Brain pericyte (primary cell): ENCODE measurements around the gene HTR5A.

Experiments used
- DNase-seq: peaks from one replicate; pipeline ENCODE4 v3.0.0-alpha.2; 2012; ENCODE audit warnings: low read depth, low spot score

Gene HTR5A

DNA sequence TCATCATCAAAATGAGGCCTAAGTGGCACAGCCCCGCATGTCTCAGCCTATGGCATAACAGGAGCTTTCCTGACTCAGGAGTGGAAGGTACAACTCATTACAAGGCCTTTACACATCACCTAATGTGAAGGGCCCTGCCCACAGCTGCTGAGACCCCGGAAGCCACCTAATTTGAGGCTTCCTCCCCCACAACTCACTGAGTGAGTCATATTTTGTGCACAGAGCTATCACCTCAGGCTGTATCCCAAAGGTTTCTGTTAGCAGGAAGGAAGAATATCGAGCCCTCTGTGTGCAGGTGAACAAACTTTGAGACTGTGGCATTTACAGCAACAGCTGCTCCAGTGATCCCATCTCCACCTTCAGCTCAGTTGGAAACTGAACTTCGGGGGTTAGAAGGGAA lies 20.6 kb downstream of the HTR5A start:
- DNase-seq = no peak

DNA sequence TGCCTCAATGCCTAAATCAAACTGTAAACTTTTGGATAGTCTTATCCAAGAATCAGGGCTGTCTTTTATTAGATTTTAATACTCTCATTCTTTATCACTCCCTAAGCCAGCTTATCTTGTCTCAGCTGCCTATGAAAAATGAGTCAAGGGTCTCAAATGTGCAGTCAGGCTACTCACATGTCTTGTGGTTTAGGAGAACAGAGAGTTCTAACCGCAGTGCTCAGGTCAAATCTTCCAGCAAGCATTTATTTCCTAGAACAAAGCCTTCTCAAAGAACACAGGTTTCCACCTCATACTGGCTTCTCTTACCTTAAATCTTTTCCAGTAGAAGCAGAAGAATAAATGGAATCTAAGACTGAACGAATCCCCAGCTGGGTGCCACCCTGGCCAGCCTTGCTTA lies 23.5 kb downstream of the HTR5A start:
- no peak for DNase-seq

DNA sequence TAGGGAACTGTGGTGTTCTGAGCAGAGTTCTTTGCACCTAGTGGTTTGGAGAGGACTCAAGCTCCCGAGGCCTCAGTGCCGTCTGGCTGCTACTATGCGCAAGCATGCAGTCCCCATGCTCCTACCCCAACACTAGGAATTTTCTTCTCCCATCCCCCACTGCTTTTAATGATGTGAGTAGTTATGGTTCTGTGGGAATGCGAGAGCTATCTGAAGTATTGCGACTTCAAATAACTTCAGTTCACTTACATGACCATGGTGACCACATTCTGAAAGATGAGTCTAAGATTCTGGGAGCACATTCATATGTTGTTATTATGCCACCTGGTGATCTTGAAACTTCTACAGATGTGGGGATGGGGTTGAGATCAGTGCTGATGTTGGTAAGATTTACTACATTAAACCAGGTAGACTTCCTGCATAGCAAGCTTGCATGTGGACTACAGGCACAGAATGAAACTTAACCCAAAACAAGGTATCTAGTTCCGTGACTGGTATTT lies 24.6 kb downstream of the HTR5A start:
- no peak for DNase-seq

DNA sequence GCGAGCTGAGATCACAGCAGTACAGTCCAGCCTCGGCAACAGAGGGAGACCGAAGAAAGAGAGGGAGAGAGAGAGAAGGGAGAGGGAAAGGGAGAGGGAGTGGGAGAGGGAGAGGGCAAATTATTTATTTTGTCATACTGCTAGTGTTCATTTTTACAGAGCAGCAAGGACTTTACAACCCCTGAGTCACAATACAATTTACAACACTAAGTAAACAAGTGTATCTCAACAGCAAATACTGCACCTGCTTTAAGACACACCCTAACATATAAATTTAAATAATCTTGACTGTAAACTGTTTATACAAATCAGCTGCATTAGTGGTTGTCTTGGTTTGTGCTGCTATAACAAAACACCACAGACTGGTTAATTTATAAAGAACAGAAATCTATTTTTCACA lies 27.2 kb downstream of the HTR5A start:
- no peak for DNase-seq

DNA sequence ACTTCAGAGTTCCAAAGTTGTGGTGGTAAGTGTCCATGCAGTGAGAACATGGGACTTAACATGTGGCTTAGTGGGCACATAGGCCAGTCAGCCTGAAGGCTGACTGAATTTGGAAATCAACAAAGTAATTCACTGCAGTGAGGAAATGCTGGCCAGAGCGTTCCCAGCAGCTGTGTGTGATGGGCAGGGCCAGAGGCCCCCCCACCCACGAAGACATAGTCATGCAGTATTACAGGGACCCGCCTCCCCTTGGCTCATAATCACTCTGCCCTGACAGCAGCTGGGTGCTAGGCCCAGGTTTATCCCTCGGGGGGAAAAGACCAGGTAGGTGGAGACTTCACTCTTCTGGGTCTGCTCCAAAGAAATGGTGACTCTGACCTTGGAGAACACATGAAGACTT lies 33.7 kb downstream of the HTR5A start:
- no peak for DNase-seq

DNA sequence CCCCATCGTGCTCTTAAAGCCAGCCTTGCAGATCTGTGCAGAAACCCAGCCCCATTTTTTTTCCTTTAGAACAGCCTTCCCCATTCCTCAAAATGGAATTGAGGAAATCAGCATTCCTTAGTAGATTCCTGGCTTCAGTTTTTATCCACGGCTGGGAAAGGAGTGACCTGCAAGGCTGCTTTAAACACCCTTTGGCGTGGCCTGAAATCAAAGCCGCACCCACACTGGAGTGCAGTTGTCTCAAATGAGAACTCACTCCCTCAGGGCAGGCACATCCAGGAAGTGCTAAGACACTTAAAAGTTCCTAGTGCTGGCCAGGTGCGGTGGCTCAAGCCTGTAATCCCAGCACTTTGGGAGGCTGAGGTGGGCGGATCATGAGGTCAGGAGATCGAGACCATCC lies 34.8 kb downstream of the HTR5A start:
- DNase-seq = no peak

DNA sequence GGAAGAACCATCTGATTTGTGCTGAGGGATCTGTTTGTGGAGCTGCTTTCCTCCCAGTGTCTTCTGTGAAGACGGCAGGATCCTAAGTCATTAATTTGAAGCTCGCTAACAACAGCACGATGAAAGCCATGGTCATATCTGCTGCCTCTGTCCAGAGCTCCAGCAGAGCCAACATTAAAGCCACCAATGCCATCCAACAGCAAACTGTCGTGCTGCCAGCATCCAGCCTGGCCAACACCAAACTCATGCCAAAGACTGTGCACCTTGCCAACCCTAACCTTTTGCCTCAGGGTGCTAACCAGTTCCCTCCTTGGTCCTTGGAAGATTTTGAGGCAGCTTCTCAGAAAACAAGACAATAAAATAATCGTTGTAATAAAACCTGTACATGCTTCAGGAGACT lies 36.2 kb downstream of the HTR5A start:
- no peak for DNase-seq

DNA sequence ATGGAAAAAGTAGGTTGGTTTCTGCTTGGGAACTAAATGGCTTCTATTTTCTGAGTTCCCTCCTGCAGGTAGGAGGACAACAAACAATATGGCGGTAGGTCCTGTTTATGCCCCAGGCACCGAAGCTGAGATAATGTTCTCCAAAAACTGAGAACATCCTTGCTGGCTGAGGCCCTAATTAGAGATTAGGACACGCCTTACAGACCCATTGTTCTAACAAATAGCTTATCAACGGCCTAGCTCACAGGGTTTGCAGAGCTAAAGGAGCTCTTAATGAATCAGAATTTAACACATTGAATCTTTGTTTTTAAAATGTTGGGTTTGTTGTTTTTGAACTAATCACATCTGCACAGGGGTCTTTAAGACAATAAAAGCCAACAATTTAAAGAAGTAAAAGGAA lies 37.0 kb downstream of the HTR5A start:
- DNase-seq = no peak

DNA sequence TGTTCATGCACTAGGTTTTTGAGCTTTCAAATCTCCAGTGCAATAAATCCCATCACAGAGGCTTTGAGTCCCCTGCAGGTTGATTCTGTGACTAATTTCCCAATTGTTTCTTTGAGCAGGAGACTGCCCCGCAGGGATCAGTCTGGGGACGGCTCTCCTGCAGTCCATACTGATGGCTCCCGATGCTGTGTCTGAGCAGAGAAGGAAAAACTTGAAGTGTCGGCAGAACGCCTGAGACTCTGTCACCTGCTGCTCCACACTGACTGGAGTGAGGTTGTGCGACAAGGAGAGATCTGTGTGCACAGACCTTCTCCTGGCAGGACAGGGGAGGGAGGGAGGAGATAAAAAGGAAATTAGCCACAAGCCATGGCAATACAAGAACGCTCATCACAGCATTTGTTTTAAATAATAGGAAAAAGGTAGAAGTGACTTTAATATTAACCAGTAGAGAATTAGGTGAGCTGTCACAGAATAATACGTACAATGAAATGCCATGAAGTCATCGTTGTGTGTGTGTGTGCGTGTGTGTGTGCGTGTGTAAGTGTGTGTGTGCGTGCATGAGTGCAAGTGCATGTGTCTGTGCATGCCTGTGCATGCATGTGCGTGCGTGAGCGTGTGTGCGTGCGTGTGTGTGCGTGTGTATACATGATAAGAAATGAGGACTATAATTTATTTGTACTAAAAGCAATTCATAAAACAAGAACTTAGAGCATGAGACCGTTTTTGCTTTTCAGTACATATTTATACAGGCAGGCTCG lies 38.2 kb downstream of the HTR5A start:
- DNase-seq = no peak

DNA sequence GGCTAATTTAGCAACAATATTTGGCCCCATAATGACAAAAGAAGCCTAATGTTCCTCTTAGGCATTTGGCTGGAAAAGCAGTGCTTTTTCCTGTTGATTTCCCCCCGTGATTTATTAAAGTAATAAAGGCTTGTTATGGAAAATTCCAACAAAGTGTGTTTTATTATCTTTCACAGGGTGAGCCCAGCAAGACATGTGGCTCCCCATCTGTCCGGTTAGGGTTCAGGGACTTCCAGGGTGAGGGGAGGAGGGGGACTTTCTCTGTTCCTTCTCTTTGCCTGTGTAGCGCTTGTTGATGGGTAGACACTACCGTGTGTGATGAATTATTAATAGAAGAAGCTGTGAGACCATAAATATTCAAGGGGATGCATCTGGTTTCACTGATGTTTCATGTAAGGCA lies 39.0 kb downstream of the HTR5A start:
- no peak for DNase-seq

DNA sequence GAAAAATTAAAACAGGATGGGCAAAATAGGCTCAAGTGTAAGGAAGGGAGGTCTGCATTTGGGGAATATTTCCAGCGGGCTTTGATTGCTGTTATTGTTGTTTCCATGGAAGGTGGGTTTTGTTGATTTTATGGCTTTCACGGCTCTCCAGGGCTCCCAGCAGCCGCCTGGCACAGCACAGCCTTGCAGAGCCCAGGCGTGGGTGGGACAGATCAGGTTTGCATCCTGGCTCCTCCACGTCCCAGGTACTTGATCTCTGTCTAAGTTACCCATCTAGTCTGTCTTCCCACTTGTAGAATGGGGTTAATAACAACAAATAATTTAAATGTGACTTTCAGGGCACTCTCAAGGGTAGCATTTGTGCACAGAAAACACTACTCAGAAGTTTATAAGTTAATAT lies 45.2 kb downstream of the HTR5A start:
- no peak for DNase-seq

DNA sequence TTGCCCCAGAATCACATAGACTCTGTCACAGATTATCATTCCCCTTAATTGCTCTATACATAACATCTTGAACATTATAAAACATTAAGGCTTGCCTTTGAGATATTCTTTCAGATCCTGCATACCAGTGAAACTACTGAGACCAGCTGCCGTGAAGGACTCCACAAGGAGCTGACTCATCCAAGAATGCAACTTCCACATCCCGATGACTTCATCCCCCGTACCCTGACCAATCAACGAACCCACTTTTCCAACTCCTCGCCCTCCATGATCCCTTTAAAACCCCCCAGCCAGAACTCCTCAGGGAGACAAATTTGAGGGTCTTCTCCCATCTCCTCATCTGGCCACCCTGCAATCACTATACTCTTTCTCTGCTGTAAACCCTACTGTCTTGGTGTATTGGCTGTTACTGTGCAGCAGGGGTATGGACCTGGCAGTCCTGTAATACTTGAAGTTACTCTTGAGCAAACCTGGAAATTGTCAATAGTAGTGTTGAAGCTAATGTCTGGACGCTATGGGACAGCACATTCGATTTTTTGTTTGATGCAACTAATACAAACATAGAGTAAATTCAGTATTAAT lies 49.8 kb downstream of the HTR5A start:
- DNase-seq = no peak

DNA sequence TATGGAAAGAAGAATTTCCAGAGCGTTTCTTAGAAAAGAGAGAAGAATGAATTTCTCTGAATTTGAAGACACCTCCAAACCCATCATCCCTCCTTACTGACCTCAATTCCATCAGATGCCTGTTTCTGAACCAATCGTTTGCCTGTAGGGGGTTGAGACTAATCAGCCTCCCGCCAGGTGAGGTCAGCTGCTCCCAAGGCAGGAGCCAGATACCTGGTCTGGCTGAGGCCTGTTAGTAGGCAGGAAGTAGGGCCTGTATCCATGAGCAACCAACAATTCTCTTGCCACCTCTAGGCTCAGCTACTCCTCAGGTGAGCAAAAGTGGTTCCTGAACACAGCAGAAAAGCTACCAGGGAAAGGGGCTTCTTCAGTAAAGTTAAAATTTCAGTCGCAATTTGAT lies 50.3 kb downstream of the HTR5A start:
- DNase-seq = no peak

DNA sequence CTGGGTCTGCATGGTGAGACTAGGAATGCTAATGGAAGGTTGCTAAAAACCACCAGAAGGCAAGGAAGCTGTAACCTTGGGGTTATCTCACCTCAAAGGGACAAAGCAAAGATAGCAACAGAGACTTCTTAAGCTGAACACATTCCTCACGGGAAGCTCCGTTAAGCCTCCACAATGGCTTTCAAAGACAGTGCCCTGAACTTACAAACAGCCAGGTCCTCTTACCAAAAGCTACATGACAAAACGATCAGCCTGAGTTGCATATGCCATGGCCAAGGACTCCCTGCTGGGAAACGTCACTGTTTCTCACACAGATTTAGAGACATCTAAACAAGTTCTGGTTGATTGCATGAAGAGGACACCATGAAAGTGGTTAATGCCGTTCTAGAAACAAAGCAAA lies 52.7 kb downstream of the HTR5A start:
- no peak for DNase-seq

DNA sequence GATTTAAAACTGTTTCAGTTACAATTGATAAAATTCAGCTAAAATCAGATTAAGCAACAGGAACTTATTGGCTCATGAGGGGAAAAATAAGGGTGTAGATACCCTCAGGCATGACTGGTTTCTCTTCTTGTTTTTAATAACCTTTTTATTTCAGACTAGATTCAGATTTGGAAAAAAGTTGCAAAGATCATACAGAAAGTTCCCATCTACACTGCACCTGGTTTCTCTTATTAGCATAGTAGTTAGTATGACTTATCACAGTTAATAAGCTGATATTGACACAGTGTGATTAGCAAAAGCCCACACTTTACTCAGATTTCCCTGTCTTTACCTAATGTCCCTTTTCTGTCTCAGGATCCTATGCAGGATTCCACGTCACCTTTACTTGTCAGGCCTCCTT lies 53.3 kb downstream of the HTR5A start:
- no peak for DNase-seq

DNA sequence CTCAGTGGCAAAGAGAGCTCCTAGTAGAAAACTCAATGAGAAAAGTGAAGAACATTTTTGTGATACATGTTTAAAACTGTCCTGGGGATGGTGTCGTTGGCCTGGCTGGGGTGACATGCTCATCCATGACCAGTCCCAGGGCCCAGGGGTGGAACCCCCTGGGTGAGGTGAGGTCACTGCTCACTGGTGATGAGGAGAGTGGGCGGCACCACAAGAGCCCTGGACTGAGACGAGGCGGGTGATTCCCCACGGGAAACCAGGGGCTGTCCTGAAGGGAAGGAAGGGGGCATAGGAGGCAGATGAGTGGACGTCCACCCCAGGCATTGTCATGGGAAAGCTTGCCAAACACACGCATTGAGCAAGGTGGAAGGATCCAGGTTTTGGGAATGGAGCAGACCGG lies 54.6 kb downstream of the HTR5A start:
- DNase-seq = no peak

DNA sequence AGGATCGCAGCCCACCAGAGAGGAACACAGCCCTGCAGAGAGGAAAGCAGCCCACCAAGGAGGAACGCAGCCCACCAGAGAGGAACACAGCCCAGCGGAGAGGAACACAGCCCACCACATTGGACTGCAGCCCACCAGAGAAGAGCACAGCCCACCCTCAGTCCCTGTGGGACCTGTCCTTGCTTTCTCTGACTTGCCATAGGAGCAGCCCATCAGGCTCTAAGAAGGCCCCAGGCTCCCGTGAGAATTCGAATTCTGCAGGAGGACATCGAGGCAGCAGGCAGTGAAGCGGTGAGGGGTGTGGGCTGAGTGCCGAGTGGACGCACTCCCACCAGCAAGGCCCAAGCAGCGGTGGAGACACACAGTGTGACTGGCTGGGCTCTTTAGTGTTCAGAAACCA lies 59.1 kb downstream of the HTR5A start:
- no peak for DNase-seq

DNA sequence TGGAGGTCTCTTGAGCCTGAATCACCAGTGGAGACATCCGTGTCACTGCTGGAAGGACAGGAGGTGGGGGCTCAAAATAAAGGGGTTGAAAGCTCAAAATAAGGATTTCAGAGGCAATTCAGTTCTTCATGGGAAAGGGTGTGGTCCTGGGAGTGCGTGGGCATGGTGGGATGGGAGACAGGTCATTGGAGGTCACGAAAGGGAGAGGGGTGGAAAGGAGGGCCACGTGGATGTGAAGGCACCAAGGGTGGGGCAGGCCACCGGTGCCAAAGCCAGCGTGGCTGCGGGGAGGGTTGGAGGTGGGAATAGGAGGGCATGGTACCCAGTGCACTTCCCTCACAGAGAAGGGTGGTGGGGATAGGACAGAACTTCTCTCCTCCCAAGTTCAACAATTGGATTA lies 59.7 kb downstream of the HTR5A start:
- DNase-seq = no peak

DNA sequence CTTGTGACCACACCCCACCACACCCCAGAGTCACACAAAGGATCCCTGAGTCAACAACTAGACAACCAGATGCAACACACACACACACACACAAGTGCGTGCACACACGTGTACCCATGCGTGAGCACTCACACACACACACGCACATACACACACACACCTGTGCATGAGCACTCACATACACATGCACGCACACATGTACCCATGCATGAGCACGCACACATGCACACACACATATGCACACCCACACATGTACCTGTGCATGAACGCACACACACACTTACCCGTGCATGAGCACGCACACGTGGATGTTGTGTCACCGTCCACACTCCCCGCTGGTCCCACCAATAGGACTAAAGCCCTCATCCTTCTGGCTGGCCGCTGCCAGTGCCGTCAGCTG lies 60.4 kb downstream of the HTR5A start:
- no peak for DNase-seq

DNA sequence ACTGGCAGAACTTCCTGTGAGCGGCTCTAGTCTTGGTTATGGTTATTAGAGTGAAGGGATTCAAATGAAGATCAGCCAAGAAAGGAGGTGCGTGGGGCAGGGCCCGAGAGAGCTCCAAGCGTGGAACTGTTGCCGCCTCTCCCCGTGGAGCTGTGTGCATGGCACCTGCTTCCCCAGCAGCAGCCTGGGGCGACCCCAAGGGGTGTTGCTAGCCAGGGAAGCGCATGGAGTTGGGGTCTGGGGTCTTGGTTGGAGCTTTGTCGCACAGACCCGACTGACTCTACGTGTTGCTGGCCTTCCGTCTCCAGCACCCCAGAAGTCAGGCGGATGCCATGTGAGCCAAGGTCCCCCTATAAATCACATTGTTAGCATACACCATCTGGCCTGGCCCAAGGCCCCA lies 61.0 kb downstream of the HTR5A start:
- DNase-seq = no peak

DNA sequence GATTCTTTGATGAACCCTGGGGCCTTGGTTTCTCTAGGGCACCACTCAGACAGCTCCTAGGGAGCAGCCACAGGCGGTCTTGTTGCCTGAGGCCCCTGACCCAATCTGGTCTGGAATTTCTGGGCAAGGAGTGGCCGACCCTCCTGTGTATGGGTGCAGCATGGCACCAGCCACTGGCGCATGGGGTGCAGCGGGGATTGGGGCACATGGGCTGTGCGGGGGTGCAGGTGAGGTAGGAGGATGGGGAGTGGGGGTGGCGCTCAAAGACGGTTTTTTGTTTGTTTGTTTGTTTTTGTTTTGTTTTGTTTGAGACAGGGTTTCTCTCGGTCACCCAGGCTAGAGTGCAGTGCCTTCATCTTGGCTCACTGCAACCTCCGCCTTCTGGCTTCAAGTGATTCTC lies 62.3 kb downstream of the HTR5A start:
- no peak for DNase-seq

DNA sequence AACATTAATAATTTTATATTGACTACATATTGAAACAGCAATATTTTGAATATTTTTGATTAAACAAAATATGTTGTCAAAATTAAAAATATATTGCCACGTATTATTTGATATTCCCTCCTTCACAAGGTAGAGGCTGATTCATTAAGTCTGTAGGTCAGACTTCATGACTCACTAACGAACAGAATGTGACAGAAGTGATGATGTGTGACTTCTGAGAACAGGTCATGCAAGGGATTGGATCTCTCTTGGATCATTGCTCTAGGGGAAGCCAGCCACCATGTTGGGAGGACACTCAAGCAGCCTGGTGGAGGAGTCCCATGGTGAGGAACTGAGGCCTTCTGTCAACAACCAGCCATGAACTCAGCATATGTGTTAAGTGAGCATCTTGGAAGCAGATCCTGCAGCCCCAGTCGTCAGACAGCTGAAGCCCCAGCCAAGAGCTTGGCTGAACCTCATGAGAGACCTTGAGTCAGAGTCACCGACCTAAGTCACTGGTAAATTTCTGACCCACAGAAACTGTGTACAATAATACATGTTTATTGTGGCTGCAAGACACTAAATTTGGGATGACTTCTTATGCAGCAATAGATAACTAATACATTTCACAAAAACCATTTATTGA lies 66.6 kb downstream of the HTR5A start:
- no peak for DNase-seq
